PC-3 (cell line): ENCODE data around the gene CPO. TPM values are rescaled to one million over a fixed set of nuclear protein-coding genes. Genes with fewer than 3 reads are reported as not detected.

Experiments
- ATAC-seq: fragments of 200-7000 bp; cut with Tn5 transposase; 2 replicates; pipeline ENCODE4 v1.9.1; 2020; ENCODE audit warnings: mild to moderate bottlenecking, moderate library complexity
- BruUV-seq: library from RNA; stranded (reverse); fragments of 400-500 nt; replicated peaks from 2 replicates; lab custom pipeline; 2021; lab: Mats Ljungman, UMichigan
- CTCF ChIA-PET: fragments of 300-600 bp; sonication (Branson Sonifier 250); formaldehyde crosslinking; loops from one replicate; lab custom pipeline; 2022; ENCODE audit warnings: antibody characterized with exemption; lab: Charles Lee
- POLR2A ChIA-PET: fragments of 300-600 bp; sonication (Branson Sonifier 250); formaldehyde crosslinking; loops from one replicate; lab custom pipeline; 2022; ENCODE audit warnings: antibody characterized with exemption; ENCODE audit not compliant: unreplicated experiment; lab: Charles Lee
- DNase-seq: peaks from one replicate; pipeline ENCODE4 v3.0.0-alpha.2; 2015
- H2AFZ ChIP-seq: fragments of 300-600 bp; sonication (generic); 2 replicates; pipeline ENCODE4 v1.6.0; 2016; ENCODE audit warnings: antibody characterized with exemption, low read length
- H3F3A ChIP-seq: fragments of 300-600 bp; sonication (generic); one replicate; pipeline ENCODE4 v1.6.0; 2017; ENCODE audit warnings: antibody characterized with exemption, low read length, control low read depth, mild to moderate bottlenecking; ENCODE audit not compliant: unreplicated experiment
- H3K27ac ChIP-seq: fragments of 300-600 bp; sonication (generic); 2 replicates; pipeline ENCODE4 v1.5.1; 2016; ENCODE audit warnings: mild to moderate bottlenecking, low read length
- H3K27me3 ChIP-seq: fragments of 300-600 bp; sonication (generic); 2 replicates; pipeline ENCODE4 v1.6.1; 2016; ENCODE audit warnings: low read length, mixed read lengths
- H3K36me3 ChIP-seq: fragments of 300-600 bp; sonication (generic); 2 replicates; pipeline ENCODE4 v1.6.1; 2016; ENCODE audit warnings: low read depth, mixed run types, low read length, mixed read lengths
- H3K4me1 ChIP-seq: fragments of 300-600 bp; sonication (generic); 2 replicates; pipeline ENCODE4 v1.5.1; 2016; ENCODE audit warnings: low read length; ENCODE audit not compliant: insufficient read depth
- H3K4me2 ChIP-seq: fragments of 300-600 bp; sonication (generic); 2 replicates; pipeline ENCODE4 v1.6.0; 2016; ENCODE audit warnings: low read length
- H3K4me3 ChIP-seq: fragments of 300-600 bp; sonication (generic); 2 replicates; pipeline ENCODE4 v1.5.1; 2016; ENCODE audit warnings: mild to moderate bottlenecking, low read length, mixed read lengths
- H3K79me2 ChIP-seq: fragments of 300-600 bp; sonication (generic); 2 replicates; pipeline ENCODE4 v1.6.1; 2017; ENCODE audit warnings: low read length, mixed read lengths
- H3K9ac ChIP-seq: fragments of 300-600 bp; sonication (generic); 2 replicates; pipeline ENCODE4 v1.6.0; 2016; ENCODE audit warnings: mild to moderate bottlenecking, low read length
- H3K9me2 ChIP-seq: fragments of 300-600 bp; sonication (generic); replicated peaks from 2 replicates; pipeline ENCODE4 v1.6.1; 2016; ENCODE audit warnings: mixed run types, low read length, mixed read lengths
- H3K9me3 ChIP-seq: fragments of 300-600 bp; sonication (generic); 2 replicates; pipeline ENCODE4 v1.6.1; 2016; ENCODE audit warnings: low read length, mixed read lengths
- H4K20me1 ChIP-seq: fragments of 300-600 bp; sonication (generic); 2 replicates; pipeline ENCODE4 v1.6.1; 2016; ENCODE audit warnings: low read length, mixed read lengths
- EZH2 ChIP-seq: fragments of 300-600 bp; sonication (generic); IDR thresholded peaks from one replicate; pipeline ENCODE4 v1.6.1; 2017; ENCODE audit warnings: antibody characterized with exemption, mild to moderate bottlenecking, low read length; ENCODE audit not compliant: unreplicated experiment
- EZH2phosphoT487 ChIP-seq: fragments of 300-600 bp; sonication (generic); IDR thresholded peaks from 2 replicates; pipeline ENCODE4 v1.6.1; 2018; ENCODE audit warnings: mild to moderate bottlenecking, antibody characterized with exemption, low read length, borderline replicate concordance
- intact Hi-C: fragments of 100-400 bp; cut with micrococcal nuclease; formaldehyde crosslinking; loops from 2 replicates; pipeline ENCODE4 v1.9.0; 2023
- total RNA-seq: library from RNA; depleted of rRNA; stranded (reverse); fragments of >200 nt; gene quantifications from 2 replicates; pipeline ENCODE4 v1.2.3, GENCODE V29; 2014
- TF ChIP-seq, protein P1 (sequence below): fragments of 300-600 bp; sonication (generic); conservative IDR thresholded peaks from 2 replicates; pipeline ENCODE4 v1.5.1; 2017; ENCODE audit warnings: antibody characterized with exemption, low read depth, mild to moderate bottlenecking, low read length

CPO gene
- total RNA-seq, 1 experiment from 2014 or later, result not detected

GRCh38 chr2:206979922-206980321 lies 40.6 kb downstream of the CPO start:
- 0 out of 2 replicates have a peak, but pooled peaks cover 5% of the 10 kb centered on the region for H3K9me3 ChIP-seq
- no peaks in the 10 kb centered on the region for H3F3A ChIP-seq
- no peak for ATAC-seq
- no peaks in the 10 kb centered on the region for H3K79me2 ChIP-seq
- peaks cover 30% of the 10 kb centered on the region for H3K4me1 ChIP-seq
- H4K20me1 ChIP-seq, result no peaks in the 10 kb centered on the region
- TF ChIP-seq, protein P1, sequence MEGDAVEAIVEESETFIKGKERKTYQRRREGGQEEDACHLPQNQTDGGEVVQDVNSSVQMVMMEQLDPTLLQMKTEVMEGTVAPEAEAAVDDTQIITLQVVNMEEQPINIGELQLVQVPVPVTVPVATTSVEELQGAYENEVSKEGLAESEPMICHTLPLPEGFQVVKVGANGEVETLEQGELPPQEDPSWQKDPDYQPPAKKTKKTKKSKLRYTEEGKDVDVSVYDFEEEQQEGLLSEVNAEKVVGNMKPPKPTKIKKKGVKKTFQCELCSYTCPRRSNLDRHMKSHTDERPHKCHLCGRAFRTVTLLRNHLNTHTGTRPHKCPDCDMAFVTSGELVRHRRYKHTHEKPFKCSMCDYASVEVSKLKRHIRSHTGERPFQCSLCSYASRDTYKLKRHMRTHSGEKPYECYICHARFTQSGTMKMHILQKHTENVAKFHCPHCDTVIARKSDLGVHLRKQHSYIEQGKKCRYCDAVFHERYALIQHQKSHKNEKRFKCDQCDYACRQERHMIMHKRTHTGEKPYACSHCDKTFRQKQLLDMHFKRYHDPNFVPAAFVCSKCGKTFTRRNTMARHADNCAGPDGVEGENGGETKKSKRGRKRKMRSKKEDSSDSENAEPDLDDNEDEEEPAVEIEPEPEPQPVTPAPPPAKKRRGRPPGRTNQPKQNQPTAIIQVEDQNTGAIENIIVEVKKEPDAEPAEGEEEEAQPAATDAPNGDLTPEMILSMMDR, result no peak
- TF ChIP-seq EZH2 (no peak), EZH2phosphoT487 (no peak)
- no peaks in the 10 kb centered on the region for H3K9me2 ChIP-seq
- no peak overlapping the region for H2AFZ ChIP-seq
- POLR2A ChIA-PET, result no interaction called here
- DNase-seq, result no peak
- no peak overlapping the region for H3K4me3 ChIP-seq
- intact Hi-C loops, result loop anchor here (2.0 to 10.0 kb wide), 7 partner anchors 183 to 755 kb away; partner anchors contain the start of gene METTL21A
- H3K36me3 ChIP-seq, result no peaks in the 10 kb centered on the region
- no peak overlapping the region for H3K4me2 ChIP-seq
- H3K9ac ChIP-seq, result no peak overlapping the region
- BruUV-seq, result no TSS peak
- CTCF ChIA-PET, result no interaction called here
- H3K27ac ChIP-seq, result no peak overlapping the region
- no peaks in the 10 kb centered on the region for H3K27me3 ChIP-seq

- Histone ChIP-seq H3K9me2 (no peaks in the 10 kb centered on the region), H3K79me2 (no peaks in the 10 kb centered on the region), H3K9me3 (0 out of 2 replicates have a peak, but pooled peaks cover 2% of the 10 kb centered on the region), H4K20me1 (no peaks in the 10 kb centered on the region), H3K4me3 (no peak overlapping the region), H3K27me3 (no peaks in the 10 kb centered on the region), H3K4me2 (no peak overlapping the region), H3K36me3 (no peaks in the 10 kb centered on the region), H2AFZ (no peak overlapping the region), H3K27ac (no peak overlapping the region), H3F3A (no peaks in the 10 kb centered on the region), H3K4me1 (peaks cover 30% of the 10 kb centered on the region), H3K9ac (no peak overlapping the region)
- ChIA-PET CTCF (no interaction called here), POLR2A (no interaction called here)
- intact Hi-C loops, result loop anchor here (2.0 to 10.0 kb wide), 7 partner anchors 182 to 754 kb away; partner anchors contain the start of gene METTL21A
- TF ChIP-seq EZH2phosphoT487, result no peak
- no peak for TF ChIP-seq EZH2
- TF ChIP-seq, protein P1, result no peak
- no TSS peak for BruUV-seq
- ATAC-seq (no peak), DNase-seq (no peak)
Observed at GRCh38 chr2:206980413-206980812, 41.1 kb downstream of the CPO start.

GRCh38 chr2:206981086-206981674 lies 41.9 kb downstream of the CPO start:
- Histone ChIP-seq H3K4me1 (peaks cover 30% of the 10 kb centered on the region), H4K20me1 (no peaks in the 10 kb centered on the region), H3K27me3 (no peaks in the 10 kb centered on the region), H3K9me2 (no peaks in the 10 kb centered on the region), H3K79me2 (no peaks in the 10 kb centered on the region), H3K4me3 (no peak overlapping the region), H3F3A (no peaks in the 10 kb centered on the region), H3K9me3 (no peaks in the 10 kb centered on the region), H3K9ac (no peak overlapping the region), H3K36me3 (no peaks in the 10 kb centered on the region), H2AFZ (no peak overlapping the region), H3K27ac (no peak overlapping the region), H3K4me2 (no peak overlapping the region)
- intact Hi-C loops, result loop anchor here (1.0 to 10.0 kb wide), 9 partner anchors 181 to 754 kb away; partner anchors contain the start of gene METTL21A
- DNase-seq (no peak), ATAC-seq (no peak)
- CTCF ChIA-PET, result interaction anchor here (1.1 kb wide), 1 partner anchor 185 kb away, joined by 4 read pairs; the partner anchor contains the start of gene KLF7
- POLR2A ChIA-PET, result no interaction called here
- no TSS peak for BruUV-seq
- TF ChIP-seq EZH2, result no peak
- TF ChIP-seq, protein P1, result no peak
- no peak for TF ChIP-seq EZH2phosphoT487
